AG09309 (cell line): ENCODE data around the gene WDFY3.
A peak's percentile ranks its signal among the peaks of the same experiment; 100 is the strongest.

Experiments used
- DNase-seq: peaks from one replicate; pipeline ENCODE4 v3.0.0-alpha.2; 2010; ENCODE audit warnings: low read depth
- H3K4me3 ChIP-seq: 2 replicates; pipeline ENCODE4 v1.5.1; 2011; ENCODE audit warnings: mild to moderate bottlenecking, low read depth, low read length, moderate library complexity; ENCODE audit not compliant: control insufficient read depth
- CTCF ChIP-seq: IDR thresholded peaks from 2 replicates; pipeline ENCODE4 v1.5.1; 2011; ENCODE audit warnings: mild to moderate bottlenecking, low read depth, low read length, inconsistent platforms; ENCODE audit not compliant: insufficient read depth, control insufficient read depth; ENCODE audit errors: missing control alignments

The WDFY3 gene

DNA sequence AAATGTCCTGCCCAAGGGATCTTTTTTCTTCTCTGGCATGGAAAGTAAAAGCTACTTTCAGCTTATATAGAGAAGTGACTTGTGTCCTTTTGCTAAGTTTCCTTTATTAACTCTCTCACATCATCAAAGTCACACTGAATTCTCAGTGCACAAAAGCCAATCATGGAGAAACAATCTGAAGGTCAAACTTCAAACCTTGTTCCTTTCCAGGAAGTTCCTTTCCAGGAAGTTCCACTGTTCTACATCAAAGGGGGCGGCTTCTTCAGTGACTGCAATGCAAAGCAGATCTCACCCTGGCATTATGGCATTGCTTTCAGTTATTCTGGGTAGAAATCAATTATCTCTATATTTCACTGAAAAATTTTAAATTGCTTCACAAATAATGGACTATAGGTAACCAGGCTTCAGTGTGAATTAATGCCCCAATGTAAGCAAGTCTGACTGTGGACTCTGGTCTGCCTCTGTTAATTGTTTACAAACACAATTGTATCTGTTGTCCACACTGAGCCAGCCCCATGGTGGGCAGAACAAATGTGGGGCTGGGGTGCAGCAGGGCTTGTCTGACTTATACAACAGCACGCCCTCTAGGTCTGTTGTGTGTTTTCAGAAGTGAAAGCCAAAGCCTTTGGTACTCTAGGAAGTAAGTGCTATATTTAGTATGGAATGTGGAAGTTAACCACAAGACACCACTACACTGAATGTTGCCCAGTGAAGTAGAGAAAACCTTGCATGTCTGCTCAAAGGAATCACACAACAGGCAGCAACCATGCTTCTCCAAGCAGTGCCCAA lies 284.8 kb downstream of the WDFY3 start:
- TF ChIP-seq CTCF = peak; percentile 4
- no peak overlapping the region for H3K4me3 ChIP-seq
- peak; percentile 45 for DNase-seq

DNA sequence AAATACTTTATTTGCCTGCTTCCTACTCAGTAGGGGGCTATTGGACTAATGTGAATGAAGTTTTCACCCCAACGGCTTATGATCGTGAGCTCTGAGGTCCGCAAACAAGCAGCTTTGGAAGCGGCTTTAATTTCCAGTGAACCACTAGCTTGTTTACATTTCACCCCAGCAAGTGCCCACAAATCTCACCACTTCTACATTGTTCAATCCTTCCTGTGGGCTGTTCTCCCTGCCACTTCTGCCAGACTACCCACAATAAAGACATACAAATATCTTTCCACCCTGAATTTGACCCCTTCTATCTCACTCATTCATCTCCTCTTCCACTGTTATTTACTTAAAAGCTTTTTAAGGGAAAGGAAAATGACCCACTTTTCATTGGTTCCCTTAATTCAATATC lies 285.5 kb downstream of the WDFY3 start:
- TF ChIP-seq CTCF = no peak
- H3K4me3 ChIP-seq = no peak overlapping the region
- no peak for DNase-seq

DNA sequence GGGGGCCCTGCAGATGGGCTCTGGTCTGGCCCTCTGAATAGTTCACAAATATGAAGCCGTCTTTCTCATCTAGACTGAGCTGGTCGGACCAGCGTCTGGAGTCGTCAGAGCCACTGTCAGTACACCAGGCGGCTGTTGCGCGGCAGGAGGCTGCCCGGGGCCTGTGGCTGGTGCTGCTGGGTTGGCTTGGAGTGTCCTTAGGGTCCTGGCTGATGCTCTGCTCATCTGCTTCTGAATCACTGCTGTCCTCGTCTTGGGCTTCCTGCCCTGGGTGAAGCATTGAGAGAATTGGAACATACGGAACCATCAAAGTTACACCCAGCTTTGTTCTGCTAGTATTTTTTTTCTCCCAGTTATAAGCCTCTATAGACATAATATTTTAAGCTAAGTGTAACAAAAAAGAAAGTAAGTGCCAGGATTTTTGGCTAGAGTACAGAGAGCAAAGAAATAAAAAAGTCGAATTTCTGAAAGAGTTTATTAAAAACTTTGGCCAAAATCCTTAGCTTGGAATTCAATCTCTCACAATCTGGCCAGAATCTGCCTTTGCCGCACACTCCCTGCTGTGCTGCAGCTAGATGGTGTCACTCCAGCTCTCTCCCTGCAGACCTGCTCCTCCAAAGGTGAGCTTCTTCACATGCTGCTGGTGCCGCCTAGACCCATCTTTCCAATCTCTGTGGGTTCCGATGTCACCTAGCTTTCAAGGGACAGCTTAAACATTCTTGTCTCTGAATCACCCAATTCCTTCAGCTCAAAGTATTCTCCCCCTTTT lies 287.3 kb downstream of the WDFY3 start:
- no peak for TF ChIP-seq CTCF
- no peak for DNase-seq
- no peak overlapping the region for H3K4me3 ChIP-seq

- DNase-seq = no peak
- TF ChIP-seq CTCF = no peak
- no peak overlapping the region for H3K4me3 ChIP-seq
Measured at GRCh38 chr4:84677995-84678394, 288.5 kb downstream of the WDFY3 start.

GRCh38 chr4:84677093-84677492 lies 289.4 kb downstream of the WDFY3 start:
- H3K4me3 ChIP-seq = no peak overlapping the region
- DNase-seq = no peak
- TF ChIP-seq CTCF = no peak

GRCh38 chr4:84673475-84674240 lies 292.8 kb downstream of the WDFY3 start:
- H3K4me3 ChIP-seq = no peak overlapping the region
- TF ChIP-seq CTCF = no peak
- peak; percentile 64 for DNase-seq
